ENCODE measurements around the gene NUDT19.
A peak's percentile ranks its signal among the peaks of the same experiment; 100 is the strongest.

Gene NUDT19

GRCh38 chr19:32674153-32674930 lies 17.3 kb upstream of the NUDT19 start:
- peak overlapping the region; percentile 81 to 86 for H3K9ac ChIP-seq (ENCODE audit: low read depth in 1 of 2, low read length in 2 of 2)
- no peaks in the 10 kb centered on the region for H3K36me3 ChIP-seq (ENCODE audit: control insufficient read depth in 2 of 2, insufficient read depth in 2 of 2, low read length in 2 of 2)
- peak overlapping the region; percentile 91 to 97 for H3K4me3 ChIP-seq (ENCODE audit: low read length in 2 of 2)
- no peaks in the 10 kb centered on the region for H3K9me3 ChIP-seq (ENCODE audit: control insufficient read depth in 2 of 2, low read length in 2 of 2)
- peaks cover 17 to 20% of the 10 kb centered on the region in 2 donors for H3K4me1 ChIP-seq (ENCODE audit: control insufficient read depth in 2 of 2, insufficient read depth in 2 of 2, low read length in 2 of 2)
- peaks cover 12 to 14% of the 10 kb centered on the region in 2 donors for H3K27me3 ChIP-seq (ENCODE audit: control insufficient read depth in 2 of 2, insufficient read depth in 2 of 2, low read length in 2 of 2)
- H3K27ac ChIP-seq (ENCODE audit: low read depth in 2 of 2, low read length in 2 of 2), result peak overlapping the region; percentile 86 to 90

GRCh38 chr19:32674931-32675719 lies 16.5 kb upstream of the NUDT19 start, which contains the start of gene ANKRD27:
Gene ANKRD27, minus strand, starts transcription at chr19:32675180. Its CDS starts 16,165 bp downstream, at chr19:32659015.
- H3K36me3 ChIP-seq (ENCODE audit: control insufficient read depth in 2 of 2, insufficient read depth in 2 of 2, low read length in 2 of 2), result no peaks in the 10 kb centered on the region
- H3K27me3 ChIP-seq (ENCODE audit: control insufficient read depth in 2 of 2, insufficient read depth in 2 of 2, low read length in 2 of 2), result peaks cover 12 to 14% of the 10 kb centered on the region in 2 donors
- H3K4me1 ChIP-seq (ENCODE audit: control insufficient read depth in 2 of 2, insufficient read depth in 2 of 2, low read length in 2 of 2), result peaks cover 15 to 17% of the 10 kb centered on the region in 2 donors
- no peaks in the 10 kb centered on the region for H3K9me3 ChIP-seq (ENCODE audit: control insufficient read depth in 2 of 2, low read length in 2 of 2)
- peak within 1 kb of the TSS; percentile 81 to 86 for H3K9ac ChIP-seq (ENCODE audit: low read depth in 1 of 2, low read length in 2 of 2)
- peak within 1 kb of the TSS; percentile 86 to 90 for H3K27ac ChIP-seq (ENCODE audit: low read depth in 2 of 2, low read length in 2 of 2)
- H3K4me3 ChIP-seq (ENCODE audit: low read length in 2 of 2), result peak within 1 kb of the TSS; percentile 91 to 97

GRCh38 chr19:32675720-32676185 lies 15.9 kb upstream of the NUDT19 start, which contains the start of gene RGS9BP:
Gene RGS9BP, plus strand, starts transcription at chr19:32675848. Its CDS starts 416 bp downstream, at chr19:32676264.
- Histone ChIP-seq H3K27me3 (ENCODE audit: control insufficient read depth in 2 of 2, insufficient read depth in 2 of 2, low read length in 2 of 2) (peaks cover 12 to 14% of the 10 kb centered on the region in 2 donors), H3K9me3 (ENCODE audit: control insufficient read depth in 2 of 2, low read length in 2 of 2) (no peaks in the 10 kb centered on the region), H3K9ac (ENCODE audit: low read depth in 1 of 2, low read length in 2 of 2) (peak within 1 kb of the TSS; percentile 81 to 86), H3K4me1 (ENCODE audit: control insufficient read depth in 2 of 2, insufficient read depth in 2 of 2, low read length in 2 of 2) (peaks cover 15 to 17% of the 10 kb centered on the region in 2 donors), H3K4me3 (ENCODE audit: low read length in 2 of 2) (peak within 1 kb of the TSS; percentile 91 to 97), H3K27ac (ENCODE audit: low read depth in 2 of 2, low read length in 2 of 2) (peak within 1 kb of the TSS; percentile 86 to 90), H3K36me3 (ENCODE audit: control insufficient read depth in 2 of 2, insufficient read depth in 2 of 2, low read length in 2 of 2) (no peaks in the 10 kb centered on the region)

- no peak overlapping the region for H3K27ac ChIP-seq (ENCODE audit: low read depth in 2 of 2, low read length in 2 of 2)
- H3K4me1 ChIP-seq (ENCODE audit: control insufficient read depth in 2 of 2, insufficient read depth in 2 of 2, low read length in 2 of 2), result peaks cover 15 to 17% of the 10 kb centered on the region in 2 donors
- peak overlapping the region; percentile 91 to 97 for H3K4me3 ChIP-seq (ENCODE audit: low read length in 2 of 2)
Measured at GRCh38 chr19:32676186-32676894, 15.3 kb upstream of the NUDT19 start.

GRCh38 chr19:32676895-32677359 lies 14.7 kb upstream of the NUDT19 start:
- H3K9ac ChIP-seq (ENCODE audit: low read depth in 1 of 2, low read length in 2 of 2), result no peak overlapping the region
- H3K4me3 ChIP-seq (ENCODE audit: low read length in 2 of 2), result peak overlapping the region in 1 of 2 donors; percentile 97
- H3K27ac ChIP-seq (ENCODE audit: low read depth in 2 of 2, low read length in 2 of 2), result no peak overlapping the region
- H3K4me1 ChIP-seq (ENCODE audit: control insufficient read depth in 2 of 2, insufficient read depth in 2 of 2, low read length in 2 of 2), result peaks cover 15 to 17% of the 10 kb centered on the region in 2 donors
- H3K27me3 ChIP-seq (ENCODE audit: control insufficient read depth in 2 of 2, insufficient read depth in 2 of 2, low read length in 2 of 2), result peaks cover 12 to 14% of the 10 kb centered on the region in 2 donors
- H3K9me3 ChIP-seq (ENCODE audit: control insufficient read depth in 2 of 2, low read length in 2 of 2), result no peaks in the 10 kb centered on the region
- H3K36me3 ChIP-seq (ENCODE audit: control insufficient read depth in 2 of 2, insufficient read depth in 2 of 2, low read length in 2 of 2), result no peaks in the 10 kb centered on the region

More at GRCh38 chr19:32676186-32676894, 15.3 kb upstream of the NUDT19 start:
- Histone ChIP-seq H3K27me3 (ENCODE audit: control insufficient read depth in 2 of 2, insufficient read depth in 2 of 2, low read length in 2 of 2) (peaks cover 12 to 14% of the 10 kb centered on the region in 2 donors), H3K9ac (ENCODE audit: low read depth in 1 of 2, low read length in 2 of 2) (peak overlapping the region in 1 of 2 donors; percentile 48), H3K9me3 (ENCODE audit: control insufficient read depth in 2 of 2, low read length in 2 of 2) (no peaks in the 10 kb centered on the region), H3K36me3 (ENCODE audit: control insufficient read depth in 2 of 2, insufficient read depth in 2 of 2, low read length in 2 of 2) (no peaks in the 10 kb centered on the region)

GRCh38 chr19:32677657-32678056 lies 14.0 kb upstream of the NUDT19 start:
- no peak overlapping the region for H3K27ac ChIP-seq (ENCODE audit: low read depth in 2 of 2, low read length in 2 of 2)
- H3K36me3 ChIP-seq (ENCODE audit: control insufficient read depth in 2 of 2, insufficient read depth in 2 of 2, low read length in 2 of 2), result no peaks in the 10 kb centered on the region
- H3K9me3 ChIP-seq (ENCODE audit: control insufficient read depth in 2 of 2, low read length in 2 of 2), result no peaks in the 10 kb centered on the region
- no peak overlapping the region for H3K9ac ChIP-seq (ENCODE audit: low read depth in 1 of 2, low read length in 2 of 2)
- peaks cover 12 to 14% of the 10 kb centered on the region in 2 donors for H3K27me3 ChIP-seq (ENCODE audit: control insufficient read depth in 2 of 2, insufficient read depth in 2 of 2, low read length in 2 of 2)
- peaks cover 15 to 17% of the 10 kb centered on the region in 2 donors for H3K4me1 ChIP-seq (ENCODE audit: control insufficient read depth in 2 of 2, insufficient read depth in 2 of 2, low read length in 2 of 2)
- H3K4me3 ChIP-seq (ENCODE audit: low read length in 2 of 2), result no peak overlapping the region

GRCh38 chr19:32680986-32681385 lies 10.6 kb upstream of the NUDT19 start:
- H3K9ac ChIP-seq (ENCODE audit: low read depth in 1 of 2, low read length in 2 of 2), result no peak overlapping the region
- peaks cover 12 to 14% of the 10 kb centered on the region in 2 donors for H3K27me3 ChIP-seq (ENCODE audit: control insufficient read depth in 2 of 2, insufficient read depth in 2 of 2, low read length in 2 of 2)
- H3K36me3 ChIP-seq (ENCODE audit: control insufficient read depth in 2 of 2, insufficient read depth in 2 of 2, low read length in 2 of 2), result no peaks in the 10 kb centered on the region
- H3K9me3 ChIP-seq (ENCODE audit: control insufficient read depth in 2 of 2, low read length in 2 of 2), result no peaks in the 10 kb centered on the region
- H3K4me3 ChIP-seq (ENCODE audit: low read length in 2 of 2), result no peak overlapping the region
- no peak overlapping the region for H3K27ac ChIP-seq (ENCODE audit: low read depth in 2 of 2, low read length in 2 of 2)
- peaks cover 7 to 8% of the 10 kb centered on the region in 2 donors for H3K4me1 ChIP-seq (ENCODE audit: control insufficient read depth in 2 of 2, insufficient read depth in 2 of 2, low read length in 2 of 2)

GRCh38 chr19:32682317-32682716 lies 9.3 kb upstream of the NUDT19 start:
- Histone ChIP-seq H3K9ac (ENCODE audit: low read depth in 1 of 2, low read length in 2 of 2) (no peak overlapping the region), H3K4me3 (ENCODE audit: low read length in 2 of 2) (no peak overlapping the region), H3K4me1 (ENCODE audit: control insufficient read depth in 2 of 2, insufficient read depth in 2 of 2, low read length in 2 of 2) (no peaks in the 10 kb centered on the region), H3K27me3 (ENCODE audit: control insufficient read depth in 2 of 2, insufficient read depth in 2 of 2, low read length in 2 of 2) (peaks cover 5 to 6% of the 10 kb centered on the region in 2 donors), H3K36me3 (ENCODE audit: control insufficient read depth in 2 of 2, insufficient read depth in 2 of 2, low read length in 2 of 2) (no peaks in the 10 kb centered on the region), H3K27ac (ENCODE audit: low read depth in 2 of 2, low read length in 2 of 2) (no peak overlapping the region), H3K9me3 (ENCODE audit: control insufficient read depth in 2 of 2, low read length in 2 of 2) (no peaks in the 10 kb centered on the region)

GRCh38 chr19:32686847-32687475 lies 4.7 kb upstream of the NUDT19 start:
- H3K4me1 ChIP-seq (ENCODE audit: control insufficient read depth in 2 of 2, insufficient read depth in 2 of 2, low read length in 2 of 2), result peaks cover 8 to 9% of the 10 kb centered on the region in 2 donors
- H3K27ac ChIP-seq (ENCODE audit: low read depth in 2 of 2, low read length in 2 of 2), result no peak overlapping the region
- no peaks in the 10 kb centered on the region for H3K36me3 ChIP-seq (ENCODE audit: control insufficient read depth in 2 of 2, insufficient read depth in 2 of 2, low read length in 2 of 2)
- H3K27me3 ChIP-seq (ENCODE audit: control insufficient read depth in 2 of 2, insufficient read depth in 2 of 2, low read length in 2 of 2), result no peaks in the 10 kb centered on the region
- H3K9me3 ChIP-seq (ENCODE audit: control insufficient read depth in 2 of 2, low read length in 2 of 2), result no peaks in the 10 kb centered on the region
- no peak overlapping the region for H3K4me3 ChIP-seq (ENCODE audit: low read length in 2 of 2)
- H3K9ac ChIP-seq (ENCODE audit: low read depth in 1 of 2, low read length in 2 of 2), result no peak overlapping the region

All from mucosa of rectum (tissue), 2 donors.